ENCODE measurements around the gene PEX19.

- no peak for TF ChIP-seq CTCF (IDR thresholded peaks at IDR 0.05; ENCODE audit: low read depth, low read length)
- TF ChIP-seq MYC (IDR thresholded peaks at IDR 0.05; ENCODE audit: low read depth, low read length) = no peak
- no peak for TF ChIP-seq POLR2A (IDR thresholded peaks at IDR 0.05; ENCODE audit: extremely low read depth, insufficient read length)
Measured at GRCh38 chr1:160309185-160309557, 24.2 kb upstream of the PEX19 start.
